H1 (cell line): Measurements from ENCODE around the gene PCDH9. TPM values are rescaled to one million over a fixed set of nuclear protein-coding genes. Genes with fewer than 3 reads are reported as not detected.

ENCODE experiments used
- HDAC6 ChIP-seq: IDR thresholded peaks from one replicate; pipeline ENCODE4 v1.7.1; 2012; ENCODE audit warnings: low read depth, mild to moderate bottlenecking, inconsistent platforms, low read length, moderate library complexity
- polyA plus RNA-seq, 7 experiments: library from polyadenylated mRNA; depleted of rRNA in 3 of 7; stranded (reverse) in 5 of 7; unstranded in 2 of 7; fragments of >200 nt in 5 of 7; fragments of 200-250 nt in 2 of 7; gene quantifications; 1 replicate in 5 of 7; 2 replicates in 1 of 7; 4 replicates in 1 of 7; pipeline versions ENCODE4 v1.2.1 to v1.2.3, GENCODE V29; 2011 to 2013; ENCODE audit warnings: missing spikeins in 2 of 7, mixed read lengths in 2 of 7
- total RNA-seq: library from RNA; stranded (reverse); fragmentation: NEBNext Ultra II Directional; extraction: Animal tissue kit (Norgen Biotek cat#: 25700); gene quantifications from 2 replicates; pipeline ENCODE4 v1.2.1, GENCODE V29; 2021

PCDH9 gene
- total and polyA plus RNA-seq, 2 of the 8 experiments (the other 6 are each of a cell fraction or from before 2014, with no cell fraction given), result 0.12 to 0.60 TPM

- TF ChIP-seq HDAC6, result no peak
Observed at GRCh38 chr13:66958611-66959010, 271.5 kb downstream of the PCDH9 start (continued).
